HEK293T (cell line): ENCODE data around the gene GAL3ST2.
A peak's percentile ranks its signal among the peaks of the same experiment; 100 is the strongest.

Experiments
- ARNT ChIP-seq: fragments of 450-650 bp; IDR thresholded peaks from 2 replicates; pipeline ENCODE4 v1.6.1; 2017; ENCODE audit warnings: mild to moderate bottlenecking
- BHLHE40 ChIP-seq: fragments of 450-650 bp; IDR thresholded peaks from 2 replicates; pipeline ENCODE4 v1.6.1; 2016; ENCODE audit warnings: mild to moderate bottlenecking, moderate library complexity, borderline replicate concordance
- ELF4 ChIP-seq: fragments of 450-650 bp; IDR thresholded peaks from 2 replicates; pipeline ENCODE4 v1.6.1; 2017; ENCODE audit warnings: antibody characterized with exemption
- FOXK2 ChIP-seq: fragments of 450-650 bp; IDR thresholded peaks from 2 replicates; pipeline ENCODE4 v1.6.1; 2016; ENCODE audit warnings: mild to moderate bottlenecking
- FOXM1 ChIP-seq: fragments of 450-650 bp; IDR thresholded peaks from 2 replicates; pipeline ENCODE4 v1.6.1; 2017; ENCODE audit warnings: mild to moderate bottlenecking, borderline replicate concordance
- HDGF ChIP-seq: fragments of 450-650 bp; IDR thresholded peaks from 2 replicates; pipeline ENCODE4 v1.6.1; 2017; ENCODE audit warnings: antibody characterized with exemption, borderline replicate concordance
- L3MBTL2 ChIP-seq: fragments of 450-650 bp; conservative IDR thresholded peaks from 2 replicates; pipeline ENCODE4 v1.6.1; 2016; ENCODE audit warnings: mild to moderate bottlenecking
- NFRKB ChIP-seq: fragments of 450-650 bp; IDR thresholded peaks from 2 replicates; pipeline ENCODE4 v1.6.1; 2016; ENCODE audit warnings: mild to moderate bottlenecking, moderate library complexity
- SP1 ChIP-seq: fragments of 450-650 bp; IDR thresholded peaks from 2 replicates; pipeline ENCODE4 v1.6.1; 2017
- SUZ12 ChIP-seq: fragments of 450-650 bp; IDR thresholded peaks from 2 replicates; pipeline ENCODE4 v1.6.1; 2016; ENCODE audit warnings: mild to moderate bottlenecking
- TARDBP ChIP-seq: fragments of 450-650 bp; IDR thresholded peaks from 2 replicates; pipeline ENCODE4 v1.6.1; 2016
- ZNF384 ChIP-seq: fragments of 450-650 bp; IDR thresholded peaks from 2 replicates; pipeline ENCODE4 v1.6.1; 2016
- TF ChIP-seq, protein P1 (sequence below): fragments of 450-650 bp; IDR thresholded peaks from 2 replicates; pipeline ENCODE4 v1.6.1; 2016

DNA sequence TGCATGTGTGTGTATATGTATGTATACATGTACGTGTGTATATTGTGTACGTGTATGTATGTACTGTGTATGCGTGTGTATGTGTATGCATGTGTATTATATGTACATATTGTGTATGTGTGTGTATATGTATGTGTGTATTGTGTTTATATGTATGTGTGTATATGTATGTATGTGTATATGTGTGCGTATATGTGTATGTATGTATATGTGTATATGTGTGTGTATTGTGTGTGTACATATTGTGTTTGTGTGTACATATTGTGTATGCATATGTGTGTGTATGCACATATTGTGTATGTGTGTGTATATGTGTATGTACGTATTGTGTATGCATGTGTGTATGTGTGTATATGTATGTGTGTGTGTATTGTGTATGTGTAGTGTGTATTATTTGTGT lies 16.8 kb downstream of the GAL3ST2 start:
- TF ChIP-seq ZNF384 (0 out of 2 replicates have a peak, but pooled peaks have one; percentile 14), SP1 (no peak), BHLHE40 (no peak), SUZ12 (no peak), L3MBTL2 (no peak), HDGF (no peak), FOXM1 (no peak), ELF4 (no peak), ARNT (no peak), NFRKB (no peak), FOXK2 (no peak), TARDBP (peak; percentile 32; the same call in 1 of the 2 replicates)
- TF ChIP-seq, protein P1, sequence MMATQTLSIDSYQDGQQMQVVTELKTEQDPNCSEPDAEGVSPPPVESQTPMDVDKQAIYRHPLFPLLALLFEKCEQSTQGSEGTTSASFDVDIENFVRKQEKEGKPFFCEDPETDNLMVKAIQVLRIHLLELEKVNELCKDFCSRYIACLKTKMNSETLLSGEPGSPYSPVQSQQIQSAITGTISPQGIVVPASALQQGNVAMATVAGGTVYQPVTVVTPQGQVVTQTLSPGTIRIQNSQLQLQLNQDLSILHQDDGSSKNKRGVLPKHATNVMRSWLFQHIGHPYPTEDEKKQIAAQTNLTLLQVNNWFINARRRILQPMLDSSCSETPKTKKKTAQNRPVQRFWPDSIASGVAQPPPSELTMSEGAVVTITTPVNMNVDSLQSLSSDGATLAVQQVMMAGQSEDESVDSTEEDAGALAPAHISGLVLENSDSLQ, result no peak
